GM21825 (cell line): ENCODE results near the gene ONECUT2.

ENCODE experiments used
- ATAC-seq: cut with Tn5 transposase; IDR thresholded peaks from one replicate; pipeline ENCODE4 v1.9.1; 2021; ENCODE audit warnings: mild to moderate bottlenecking, moderate library complexity; ENCODE audit not compliant: unreplicated experiment

Gene ONECUT2

DNA sequence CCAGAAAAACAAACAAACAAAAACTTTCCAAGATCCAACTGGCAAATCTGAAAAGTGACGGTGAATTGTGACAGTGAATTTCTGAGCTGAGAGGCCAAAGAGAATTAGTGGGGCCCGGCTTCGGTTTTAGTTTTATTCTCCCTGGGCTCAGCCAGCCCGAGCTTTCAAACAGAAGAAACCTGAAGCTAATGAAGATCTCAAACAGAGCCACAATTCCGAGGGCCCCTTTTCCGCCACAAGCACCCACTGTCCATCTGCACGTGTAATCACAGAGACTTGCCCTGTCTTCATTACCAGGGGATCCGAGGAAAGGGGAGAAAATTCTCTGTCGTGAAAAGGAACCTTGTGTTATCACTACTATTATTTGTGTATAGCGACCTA, 4.2 kb upstream of the ONECUT2 start:
- ATAC-seq = no peak

DNA sequence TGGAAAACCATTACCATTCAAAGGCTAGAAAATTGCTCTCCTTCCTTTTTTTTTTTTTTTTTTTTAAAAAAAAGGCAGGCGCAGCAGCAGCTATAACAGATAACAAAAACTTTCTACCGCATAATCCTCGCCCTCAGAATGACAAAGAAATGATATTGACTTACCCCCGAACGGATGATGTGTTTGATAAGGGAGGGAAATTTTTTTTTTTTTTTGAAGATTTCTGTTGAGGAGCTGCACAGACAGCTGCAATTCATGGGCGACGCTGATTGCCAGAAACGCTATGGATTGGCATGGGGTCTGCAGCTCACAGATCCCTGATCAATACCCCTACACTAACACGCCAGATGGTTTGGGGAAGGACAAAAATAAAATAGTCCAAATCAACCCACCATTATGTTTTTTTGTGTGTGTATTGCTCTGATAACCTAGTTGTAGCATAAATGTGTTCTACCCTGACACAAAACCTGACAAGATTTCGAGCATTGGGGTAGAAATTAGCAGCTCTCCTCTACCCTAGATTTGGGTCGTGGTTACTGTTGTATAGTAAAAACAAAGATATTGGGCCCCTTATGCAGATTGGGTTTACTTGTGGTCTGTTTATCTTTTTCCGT, 3.6 kb upstream of the ONECUT2 start:
- no peak for ATAC-seq

DNA sequence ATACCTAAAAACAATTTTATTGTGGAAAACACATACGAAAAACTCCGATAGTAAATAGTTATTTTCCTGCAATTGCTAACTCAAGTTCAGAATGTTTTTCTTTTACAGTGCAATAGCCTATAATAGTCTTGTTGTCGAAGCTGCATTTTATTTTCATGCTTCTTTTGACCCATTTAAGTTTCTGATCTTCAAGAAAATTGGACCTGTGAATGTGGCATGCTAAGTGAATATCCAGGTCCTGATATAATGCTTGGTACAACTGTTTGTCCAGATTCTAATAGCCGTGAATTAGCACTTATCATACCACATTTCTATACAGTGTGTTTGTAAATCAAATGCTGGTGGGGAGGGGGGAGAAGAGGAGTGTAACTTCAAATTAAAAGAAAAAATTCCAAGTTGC, 3.0 kb upstream of the ONECUT2 start:
- no peak for ATAC-seq

DNA sequence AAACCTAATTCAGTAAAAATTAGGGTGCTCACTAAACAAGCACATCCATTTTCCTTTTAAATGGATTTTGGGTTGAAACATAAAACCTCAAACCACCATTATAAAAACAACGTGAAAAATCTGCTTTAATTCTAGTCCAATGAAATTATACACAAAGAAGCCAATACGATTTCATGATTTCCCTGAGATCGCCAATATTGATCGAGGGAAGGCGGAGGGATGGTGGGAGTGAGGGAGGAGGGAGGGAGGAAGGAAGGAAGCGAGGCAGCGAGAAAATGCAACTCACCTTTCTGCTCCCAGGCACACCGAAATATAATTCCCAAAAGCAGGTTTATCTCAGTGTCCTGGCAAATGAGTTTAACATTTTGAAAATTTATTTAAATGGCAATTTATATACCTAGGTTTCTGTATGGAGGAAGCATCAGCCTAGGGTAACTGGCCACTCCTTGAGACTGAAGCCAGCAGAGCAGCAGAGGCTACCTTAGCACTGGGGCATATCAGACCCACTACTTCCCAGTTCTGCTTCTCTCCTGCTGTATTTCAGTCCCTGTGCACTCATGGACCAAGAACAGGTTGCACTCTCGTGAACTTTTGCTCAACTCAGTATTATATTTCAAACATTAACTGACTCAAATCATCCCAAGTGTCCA, 2.3 kb upstream of the ONECUT2 start:
- ATAC-seq = no peak

DNA sequence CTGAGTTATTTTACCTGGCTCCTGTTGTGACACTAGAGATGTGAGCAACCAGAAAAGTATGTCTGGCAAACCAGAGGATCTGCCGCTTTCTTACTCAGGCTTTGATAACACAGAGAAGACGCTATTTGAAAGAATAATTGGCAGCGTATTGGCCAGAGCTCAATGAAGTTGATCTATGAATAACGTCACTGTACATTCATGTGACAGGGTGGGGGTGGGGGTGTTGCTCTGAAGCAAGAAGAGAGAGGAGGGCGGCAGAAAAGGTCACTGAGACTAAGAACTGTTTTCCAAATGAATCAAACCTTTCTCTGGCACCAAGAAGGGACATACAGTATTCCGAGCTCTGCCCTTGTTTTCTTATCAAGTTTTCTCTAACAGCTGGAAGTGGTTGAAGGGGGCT, 1.7 kb upstream of the ONECUT2 start:
- no peak for ATAC-seq

DNA sequence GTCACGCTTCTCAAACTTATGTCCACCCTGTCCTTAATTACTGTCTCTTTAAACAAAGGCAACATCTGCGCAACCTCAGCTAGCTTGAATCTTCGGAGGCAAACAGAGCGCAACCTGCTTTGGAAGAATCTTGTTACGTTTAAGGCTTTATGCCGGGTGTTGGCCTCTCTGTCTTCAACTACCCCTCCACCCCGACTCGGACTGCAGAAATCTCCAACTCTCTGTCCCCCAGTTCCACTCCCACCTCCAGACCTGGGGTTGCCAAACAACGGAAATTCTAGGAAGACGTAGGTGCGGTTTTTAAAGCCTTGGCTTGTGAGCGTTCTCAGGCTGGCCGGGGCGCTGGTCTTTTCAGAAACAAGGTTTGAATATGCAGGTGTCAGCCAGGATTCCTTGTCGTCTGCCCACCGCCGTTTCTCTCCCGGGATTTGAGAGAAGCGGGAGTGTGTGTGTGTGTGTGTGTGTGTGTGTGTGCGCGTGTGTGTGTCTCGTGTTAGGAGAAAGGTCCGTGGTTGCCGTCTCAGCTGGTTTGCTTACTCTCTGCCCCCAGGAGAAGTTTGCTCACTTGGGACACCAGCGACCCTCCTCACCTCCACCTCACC, 1.1 kb upstream of the ONECUT2 start:
- no peak for ATAC-seq

DNA sequence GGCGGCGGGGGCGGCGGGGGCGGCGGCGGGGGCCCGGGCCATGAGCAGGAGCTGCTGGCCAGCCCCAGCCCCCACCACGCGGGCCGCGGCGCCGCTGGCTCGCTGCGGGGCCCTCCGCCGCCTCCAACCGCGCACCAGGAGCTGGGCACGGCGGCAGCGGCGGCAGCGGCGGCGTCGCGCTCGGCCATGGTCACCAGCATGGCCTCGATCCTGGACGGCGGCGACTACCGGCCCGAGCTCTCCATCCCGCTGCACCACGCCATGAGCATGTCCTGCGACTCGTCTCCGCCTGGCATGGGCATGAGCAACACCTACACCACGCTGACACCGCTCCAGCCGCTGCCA, 644 bp downstream of the ONECUT2 start:
- ATAC-seq = no peak

DNA sequence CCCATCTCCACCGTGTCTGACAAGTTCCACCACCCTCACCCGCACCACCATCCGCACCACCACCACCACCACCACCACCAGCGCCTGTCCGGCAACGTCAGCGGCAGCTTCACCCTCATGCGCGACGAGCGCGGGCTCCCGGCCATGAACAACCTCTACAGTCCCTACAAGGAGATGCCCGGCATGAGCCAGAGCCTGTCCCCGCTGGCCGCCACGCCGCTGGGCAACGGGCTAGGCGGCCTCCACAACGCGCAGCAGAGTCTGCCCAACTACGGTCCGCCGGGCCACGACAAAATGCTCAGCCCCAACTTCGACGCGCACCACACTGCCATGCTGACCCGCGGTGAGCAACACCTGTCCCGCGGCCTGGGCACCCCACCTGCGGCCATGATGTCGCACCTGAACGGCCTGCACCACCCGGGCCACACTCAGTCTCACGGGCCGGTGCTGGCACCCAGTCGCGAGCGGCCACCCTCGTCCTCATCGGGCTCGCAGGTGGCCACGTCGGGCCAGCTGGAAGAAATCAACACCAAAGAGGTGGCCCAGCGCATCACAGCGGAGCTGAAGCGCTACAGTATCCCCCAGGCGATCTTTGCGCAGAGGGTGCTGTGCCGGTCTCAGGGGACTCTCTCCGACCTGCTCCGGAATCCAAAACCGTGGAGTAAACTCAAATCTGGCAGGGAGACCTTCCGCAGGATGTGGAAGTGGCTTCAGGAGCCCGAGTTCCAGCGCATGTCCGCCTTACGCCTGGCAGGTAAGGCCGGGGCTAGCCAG, 1.2 kb downstream of the ONECUT2 start:
- no peak for ATAC-seq

DNA sequence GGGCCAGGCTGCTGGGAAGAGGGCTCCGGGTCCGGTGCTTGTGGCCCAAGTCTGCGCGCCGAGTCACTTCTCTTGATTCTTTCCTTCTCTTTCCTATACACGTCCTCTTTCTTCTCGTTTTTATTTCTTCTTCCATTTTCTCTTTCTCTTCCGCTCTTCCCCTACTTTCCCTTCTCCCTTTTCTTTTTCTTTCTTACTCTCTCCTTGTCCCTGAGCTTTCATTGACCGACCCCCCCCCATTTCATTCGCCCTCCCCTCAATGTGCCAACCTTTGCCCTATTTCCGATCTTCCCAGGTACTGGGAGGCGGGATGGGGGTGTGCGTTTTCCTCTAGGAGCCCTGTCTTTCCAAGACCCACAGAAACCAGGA, 1.8 kb downstream of the ONECUT2 start:
- no peak for ATAC-seq

DNA sequence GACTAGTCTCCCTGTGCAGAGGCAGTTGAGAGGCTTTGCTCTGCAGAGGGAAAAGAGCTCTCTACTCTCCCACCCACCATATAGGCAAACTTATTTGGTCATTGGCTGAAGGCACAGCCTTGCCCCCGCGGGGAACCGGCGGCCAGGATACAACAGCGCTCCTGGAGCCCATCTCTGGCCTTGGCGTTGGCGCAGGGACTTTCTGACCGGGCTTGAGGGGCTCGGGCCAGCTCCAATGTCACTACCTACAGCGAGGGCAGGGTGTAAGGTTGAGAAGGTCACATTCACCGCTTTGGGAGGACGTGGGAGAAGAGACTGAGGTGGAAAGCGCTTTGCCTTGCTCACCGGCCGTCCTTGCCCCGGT, 2.2 kb downstream of the ONECUT2 start:
- ATAC-seq = no peak

DNA sequence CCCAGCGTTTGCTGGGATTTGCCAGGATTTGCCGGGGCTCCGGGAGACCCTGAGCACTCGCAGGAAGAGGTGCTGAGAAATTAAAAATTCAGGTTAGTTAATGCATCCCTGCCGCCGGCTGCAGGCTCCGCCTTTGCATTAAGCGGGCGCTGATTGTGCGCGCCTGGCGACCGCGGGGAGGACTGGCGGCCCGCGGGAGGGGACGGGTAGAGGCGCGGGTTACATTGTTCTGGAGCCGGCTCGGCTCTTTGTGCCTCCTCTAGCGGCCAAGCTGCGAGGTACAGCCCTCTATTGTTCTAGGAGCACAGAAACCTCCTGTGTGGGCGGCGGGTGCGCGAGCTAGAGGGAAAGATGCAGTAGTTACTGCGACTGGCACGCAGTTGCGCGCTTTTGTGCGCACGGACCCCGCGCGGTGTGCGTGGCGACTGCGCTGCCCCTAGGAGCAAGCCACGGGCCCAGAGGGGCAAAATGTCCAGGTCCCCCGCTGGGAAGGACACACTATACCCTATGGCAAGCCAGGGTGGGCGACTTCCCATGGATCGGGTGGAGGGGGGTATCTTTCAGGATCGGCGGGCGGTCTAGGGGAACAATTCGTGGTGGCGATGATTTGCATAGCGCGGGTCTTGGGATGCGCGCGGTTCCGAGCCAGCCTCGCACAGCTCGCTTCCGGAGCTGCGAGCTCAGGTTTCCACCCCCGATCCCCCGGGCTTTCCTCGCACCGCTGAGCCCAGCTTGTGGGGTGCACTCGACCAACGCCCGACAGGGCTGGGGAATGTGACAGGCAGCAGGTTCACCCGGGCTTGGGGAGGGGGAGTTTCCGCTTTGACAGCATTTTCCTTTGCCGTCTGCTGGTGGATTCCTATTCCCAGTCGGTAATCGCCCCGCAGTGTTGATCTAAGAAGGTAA, 2.8 kb downstream of the ONECUT2 start:
- ATAC-seq = peak; percentile 47

DNA sequence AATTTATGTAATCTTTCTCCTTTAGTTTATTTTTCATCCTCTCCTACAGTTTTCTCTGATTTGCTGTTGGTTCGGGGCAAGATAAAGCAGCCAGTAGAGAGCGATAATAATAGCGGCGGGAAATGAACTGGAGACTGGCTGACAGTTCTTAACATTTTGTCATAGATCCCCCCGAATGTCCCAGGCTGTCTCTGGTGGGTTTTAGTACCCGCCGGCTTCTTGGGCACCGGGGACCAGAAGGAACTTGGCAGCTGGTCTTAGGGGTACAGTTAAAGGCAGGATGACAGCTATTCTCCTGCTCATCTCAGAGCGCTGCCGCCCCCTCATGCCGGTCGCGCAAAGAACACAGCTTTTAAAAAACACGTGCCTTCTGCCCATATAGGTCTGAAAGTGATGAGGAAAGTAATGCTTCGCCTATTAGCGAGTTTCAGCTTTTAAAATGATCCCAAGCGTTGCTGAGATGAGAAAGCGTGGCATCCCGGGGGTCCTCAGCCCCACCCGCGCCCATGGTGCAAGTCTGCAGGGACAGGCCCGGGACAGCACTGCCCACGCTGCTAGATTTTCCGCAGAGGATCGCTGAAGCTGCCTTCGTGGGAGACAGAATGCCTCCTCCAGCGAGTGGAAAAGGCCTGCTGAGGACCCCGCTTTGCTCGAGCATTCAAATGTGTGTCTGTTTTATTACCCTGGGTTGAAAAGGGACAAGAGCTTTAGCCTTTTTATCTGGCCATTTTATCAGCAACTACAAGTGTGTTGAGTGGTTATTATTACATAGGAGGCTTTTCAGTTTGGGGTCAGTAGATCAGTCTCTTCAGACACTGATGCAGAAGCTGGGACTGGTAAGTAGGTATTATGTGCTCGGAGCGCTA, 3.8 kb downstream of the ONECUT2 start:
- ATAC-seq = no peak

DNA sequence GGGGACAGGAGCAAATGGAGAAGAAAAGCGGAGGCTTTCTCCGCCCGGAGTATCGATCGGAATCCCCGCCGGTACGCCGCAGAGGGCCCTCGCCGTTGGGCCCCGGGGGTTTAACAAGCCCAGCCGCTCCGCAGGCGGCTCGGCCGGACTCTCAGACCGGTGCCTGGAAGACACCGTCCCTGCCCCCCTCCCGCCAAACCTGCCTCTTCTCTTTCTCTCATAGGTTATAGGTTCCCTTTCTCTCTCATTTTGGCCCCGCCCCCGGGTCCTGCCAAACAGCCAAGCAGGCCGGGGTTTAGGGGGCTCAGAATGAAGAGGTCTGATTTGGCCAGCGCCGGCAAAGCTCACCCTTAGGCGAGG, 4.4 kb downstream of the ONECUT2 start:
- ATAC-seq = no peak

DNA sequence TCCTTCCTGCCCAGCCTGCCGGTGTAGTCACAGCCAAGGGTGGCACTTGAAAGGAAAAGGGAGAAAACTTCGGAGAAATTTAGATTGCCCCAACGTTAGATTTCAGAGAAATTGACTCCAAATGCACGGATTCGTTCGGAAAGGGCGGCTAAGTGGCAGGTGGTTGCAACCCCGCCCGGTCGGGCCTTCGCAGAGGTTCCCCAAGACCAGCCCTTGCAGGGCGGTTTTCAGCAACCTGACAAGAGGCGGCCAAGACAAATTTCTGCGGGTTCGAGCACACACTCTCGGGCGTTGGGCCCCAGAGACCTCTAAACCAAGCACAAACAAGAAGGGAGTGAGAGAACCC, 4.8 kb downstream of the ONECUT2 start:
- no peak for ATAC-seq

DNA sequence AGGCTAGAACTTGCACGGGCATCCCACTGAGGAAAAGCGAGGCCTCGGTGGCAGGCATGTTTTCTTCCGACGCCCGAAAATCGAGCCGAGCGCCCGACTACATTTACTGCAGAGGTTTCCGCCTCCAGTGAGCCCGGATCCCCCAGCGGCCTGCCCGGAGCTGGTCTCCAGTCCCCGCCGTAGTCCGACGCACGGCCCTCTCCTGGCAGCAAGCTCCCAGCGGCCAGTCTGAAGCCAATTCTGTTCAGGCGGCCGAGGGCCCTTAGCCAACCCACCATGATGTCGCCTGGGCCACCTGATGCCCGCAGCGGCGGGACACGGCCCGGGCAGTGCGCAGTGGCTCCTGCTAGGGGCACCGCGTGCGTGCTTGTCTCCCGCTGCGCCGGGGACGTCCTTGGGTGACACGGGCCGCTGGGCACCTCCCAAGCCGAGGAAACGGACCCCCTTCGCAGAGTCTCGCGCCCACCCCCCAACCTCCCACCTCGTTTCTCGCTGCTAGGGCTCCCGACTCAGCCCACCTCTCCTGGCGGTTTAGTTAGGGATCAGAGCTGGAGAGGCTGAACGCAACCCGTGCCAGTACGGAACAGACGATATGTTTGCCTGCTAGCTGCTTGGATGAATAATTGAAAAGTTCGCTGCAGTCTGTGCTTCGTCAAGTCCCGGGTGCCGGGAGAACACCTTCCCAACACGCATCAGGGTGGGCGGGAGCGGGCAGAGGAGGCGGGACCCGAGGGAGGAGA, 5.3 kb downstream of the ONECUT2 start:
- no peak for ATAC-seq

DNA sequence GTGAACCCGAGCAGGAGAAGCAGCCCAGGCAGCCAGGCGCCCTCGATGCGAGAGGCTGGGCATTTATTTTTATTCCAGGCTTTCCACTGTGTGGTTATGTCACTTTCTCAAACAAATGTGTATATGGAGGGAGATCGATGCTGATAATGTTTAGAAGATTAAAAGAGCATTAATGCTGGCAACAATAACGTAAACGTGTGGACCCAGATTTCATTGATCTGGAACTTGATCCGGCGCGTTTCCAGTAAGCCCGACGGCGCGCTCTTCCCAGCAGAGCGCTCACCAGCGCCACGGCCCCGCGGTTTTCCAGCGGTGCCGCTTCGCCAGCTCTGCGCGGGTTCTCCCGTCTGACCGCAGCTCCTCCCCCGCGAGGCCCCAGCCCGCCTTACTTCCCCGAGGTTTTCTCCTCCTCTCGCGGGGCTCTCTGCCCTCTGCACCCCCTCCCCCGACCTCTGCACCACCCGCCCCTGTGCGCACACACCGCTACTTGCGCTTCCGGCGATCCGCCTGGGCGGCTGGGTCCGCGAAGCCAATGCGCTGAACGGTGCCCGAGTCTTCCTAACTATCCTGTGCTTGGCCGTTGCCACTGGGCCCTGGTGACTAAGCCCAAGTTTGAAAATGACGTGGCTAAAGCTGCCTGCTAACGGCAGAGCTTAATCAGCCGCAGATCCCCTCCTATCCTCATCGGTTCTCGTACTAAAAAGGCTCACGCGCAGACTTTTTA, 6.1 kb downstream of the ONECUT2 start:
- no peak for ATAC-seq

DNA sequence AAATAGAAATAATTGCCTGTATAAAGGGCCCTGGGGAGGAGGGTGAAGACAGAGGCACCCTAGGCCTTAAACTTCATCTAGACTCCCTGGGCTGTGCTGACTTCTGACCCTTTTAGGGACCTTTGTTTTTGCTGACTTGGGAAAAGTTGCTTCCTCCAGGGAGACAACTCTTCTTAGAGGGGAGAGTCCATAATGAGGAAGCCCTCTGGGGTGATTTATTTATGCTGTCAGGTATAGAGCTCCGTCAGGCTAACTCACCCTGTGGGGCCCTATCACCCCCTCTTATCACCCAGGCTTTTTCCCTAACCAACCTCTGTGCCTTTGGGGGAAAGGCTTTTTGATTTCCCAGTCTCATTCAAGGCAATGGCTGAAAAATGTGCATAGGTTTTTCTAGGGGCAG, 8.1 kb downstream of the ONECUT2 start:
- ATAC-seq = no peak

DNA sequence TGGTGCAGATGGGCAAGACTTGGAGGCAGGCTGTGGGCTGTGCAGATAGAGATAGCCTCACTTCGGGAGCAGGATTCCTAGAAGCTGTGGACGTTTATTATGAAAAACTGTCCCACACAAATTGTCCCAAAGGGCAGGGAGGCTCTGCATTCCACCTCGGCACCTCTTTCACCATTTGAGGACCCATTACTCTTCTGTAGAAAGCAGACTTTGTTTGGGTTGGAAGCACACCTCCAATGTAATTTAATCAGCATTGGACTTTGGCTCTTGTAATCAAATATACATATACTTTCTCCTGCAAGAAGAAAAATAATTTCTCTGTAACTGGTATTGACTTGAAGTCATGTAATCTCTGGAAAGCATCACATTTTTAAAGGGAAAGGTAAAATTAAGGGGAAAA, 8.5 kb downstream of the ONECUT2 start:
- ATAC-seq = no peak

DNA sequence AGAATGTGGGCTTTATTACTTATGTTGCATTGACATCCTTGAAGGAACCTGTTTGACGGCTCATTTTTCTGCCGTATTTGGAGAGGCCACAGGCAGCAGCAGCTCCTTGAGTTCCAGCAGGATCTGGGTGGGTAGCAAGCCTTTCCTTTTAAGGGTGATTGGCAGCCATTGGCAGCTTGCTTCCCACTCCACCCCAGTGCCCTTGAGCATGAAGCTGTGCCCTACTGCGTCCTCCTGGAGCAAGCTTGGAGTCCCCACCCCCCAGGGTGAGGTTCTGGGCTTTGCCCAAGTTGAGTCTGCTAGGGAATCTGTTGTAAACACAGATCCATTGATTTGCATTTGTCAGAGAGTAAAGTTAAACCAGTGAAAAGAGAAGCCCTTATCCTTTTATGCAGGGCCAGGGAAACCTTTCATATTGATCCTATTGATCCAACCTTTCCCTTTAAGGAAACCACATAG, 9.2 kb downstream of the ONECUT2 start:
- ATAC-seq = no peak
